Astrocyte (in vitro differentiated cells and primary cell): Measurements from ENCODE around the gene TBKBP1. TPM values are rescaled to one million over a fixed set of nuclear protein-coding genes. Genes with fewer than 3 reads are reported as not detected.

Source experiments
- DNase-seq: peaks from one replicate; pipeline ENCODE4 v3.0.0-alpha.2; 2010; ENCODE audit warnings: low read depth
- FAIRE-seq: peaks from 2 replicates; lab custom pipeline; 2011; peaks lifted over from hg19 to GRCh38; lab: Jason Lieb, UNC
- H2AFZ ChIP-seq: 2 replicates; pipeline ENCODE4 v1.6.0; 2012; ENCODE audit warnings: low read depth, low read length, inconsistent platforms
- H3K27ac ChIP-seq: 2 replicates; pipeline ENCODE4 v1.5.1; 2011; ENCODE audit warnings: low read depth, low read length, inconsistent platforms
- H3K27me3 ChIP-seq: 2 replicates; pipeline ENCODE4 v1.6.0; 2011; ENCODE audit warnings: low read length, inconsistent platforms; ENCODE audit not compliant: insufficient read depth
- H3K36me3 ChIP-seq: 2 replicates; pipeline ENCODE4 v1.5.1; 2011; ENCODE audit warnings: low read length, inconsistent platforms; ENCODE audit not compliant: insufficient read depth
- H3K4me1 ChIP-seq: 2 replicates; pipeline ENCODE4 v1.5.1; 2011; ENCODE audit warnings: low read length, inconsistent platforms; ENCODE audit not compliant: insufficient read depth
- H3K4me2 ChIP-seq: 2 replicates; pipeline ENCODE4 v1.6.0; 2012; ENCODE audit warnings: low read length, inconsistent platforms
- H3K4me3 ChIP-seq: 2 replicates; pipeline ENCODE4 v1.5.1; 2011; ENCODE audit warnings: low read depth, mild to moderate bottlenecking, low read length, inconsistent platforms; ENCODE audit not compliant: insufficient read depth
- H3K79me2 ChIP-seq: 2 replicates; pipeline ENCODE4 v1.6.0; 2012; ENCODE audit warnings: mild to moderate bottlenecking, low read length, inconsistent platforms; ENCODE audit not compliant: insufficient read depth
- H3K9ac ChIP-seq: 2 replicates; pipeline ENCODE4 v1.6.0; 2012; ENCODE audit warnings: mild to moderate bottlenecking, low read length, inconsistent platforms
- H3K9me3 ChIP-seq: 2 replicates; pipeline ENCODE4 v1.5.1; 2012; ENCODE audit warnings: low read depth, mild to moderate bottlenecking, low read length, inconsistent platforms; ENCODE audit not compliant: insufficient read depth
- H4K20me1 ChIP-seq: 2 replicates; pipeline ENCODE4 v1.6.0; 2012; ENCODE audit warnings: low read length, inconsistent platforms; ENCODE audit not compliant: insufficient read depth
- H3K27ac Mint-ChIP-seq: one replicate; pipeline ENCODE4 v1.8.0; 2021; ENCODE audit warnings: mild to moderate bottlenecking, mixed read lengths; ENCODE audit not compliant: unreplicated experiment
- H3K27me3 Mint-ChIP-seq: one replicate; pipeline ENCODE4 v1.8.0; 2021; ENCODE audit warnings: low read depth, mixed read lengths; ENCODE audit not compliant: unreplicated experiment
- H3K36me3 Mint-ChIP-seq: one replicate; pipeline ENCODE4 v1.8.0; 2021; ENCODE audit warnings: low read depth, mixed read lengths; ENCODE audit not compliant: unreplicated experiment
- H3K4me1 Mint-ChIP-seq: one replicate; pipeline ENCODE4 v1.8.0; 2021; ENCODE audit warnings: low read depth, mixed read lengths; ENCODE audit not compliant: unreplicated experiment
- H3K4me3 Mint-ChIP-seq: one replicate; pipeline ENCODE4 v1.8.0; 2021; ENCODE audit warnings: mild to moderate bottlenecking, moderate library complexity, mixed read lengths; ENCODE audit not compliant: unreplicated experiment
- H3K9me3 Mint-ChIP-seq: one replicate; pipeline ENCODE4 v1.8.0; 2021; ENCODE audit warnings: mild to moderate bottlenecking, mixed read lengths; ENCODE audit not compliant: unreplicated experiment
- CTCF ChIP-seq: IDR thresholded peaks from 2 replicates; pipeline ENCODE4 v1.5.1; 2011; ENCODE audit warnings: low read depth, mild to moderate bottlenecking, inconsistent platforms, low read length, moderate library complexity; ENCODE audit not compliant: insufficient read depth
- EZH2 ChIP-seq: IDR thresholded peaks from 2 replicates; pipeline ENCODE4 v1.6.1; 2012; ENCODE audit warnings: mild to moderate bottlenecking, low read length, inconsistent platforms; ENCODE audit not compliant: insufficient read depth
- total RNA-seq: library from RNA; stranded (reverse); gene quantifications from 2 replicates; pipeline ENCODE4 v1.2.1, GENCODE V29; 2021

Gene TBKBP1
- total RNA-seq, 1 donor from 2014 or later, result 26.7 TPM

GRCh38 chr17:47695429-47696376 is 1.7 kb downstream of the TBKBP1 start:
- FAIRE-seq, result no peak

GRCh38 chr17:47696717-47697642 is 3.0 kb downstream of the TBKBP1 start:
- TF ChIP-seq EZH2, result no peak
- TF ChIP-seq CTCF, result no peak
- Mint-ChIP-seq H3K27ac (no peak overlapping the region), H3K4me3 (peak overlapping the region; percentile 60), H3K36me3 (peaks cover 15% of the 10 kb centered on the region), H3K27me3 (no peaks in the 10 kb centered on the region), H3K4me1 (peaks cover 20% of the 10 kb centered on the region), H3K9me3 (no peaks in the 10 kb centered on the region)
- FAIRE-seq, result no peak
- no peak overlapping the region for H3K9ac ChIP-seq
- DNase-seq, result no peak
- H3K36me3 ChIP-seq, result no peaks in the 10 kb centered on the region
- no peaks in the 10 kb centered on the region for H3K79me2 ChIP-seq
- no peaks in the 10 kb centered on the region for H3K9me3 ChIP-seq
- no peak overlapping the region for H2AFZ ChIP-seq
- H3K4me3 ChIP-seq, result no peak overlapping the region
- H4K20me1 ChIP-seq, result peaks cover 46% of the 10 kb centered on the region
- peaks cover 12% of the 10 kb centered on the region for H3K4me1 ChIP-seq
- H3K4me2 ChIP-seq, result no peak overlapping the region
- no peak overlapping the region for H3K27ac ChIP-seq
- H3K27me3 ChIP-seq, result no peaks in the 10 kb centered on the region

More at GRCh38 chr17:47695429-47696376, 1.7 kb downstream of the TBKBP1 start:
- Mint-ChIP-seq H3K4me3 (peak overlapping the region; percentile 83), H3K27ac (peak overlapping the region; percentile 53), H3K36me3 (peaks cover 15% of the 10 kb centered on the region), H3K9me3 (no peaks in the 10 kb centered on the region), H3K4me1 (peaks cover 17% of the 10 kb centered on the region), H3K27me3 (no peaks in the 10 kb centered on the region)
- no peak overlapping the region for H3K27ac ChIP-seq
- H2AFZ ChIP-seq, result no peak overlapping the region
- H3K79me2 ChIP-seq, result no peaks in the 10 kb centered on the region
- peak overlapping the region; percentile 97 for H3K4me2 ChIP-seq
- peaks cover 37% of the 10 kb centered on the region for H4K20me1 ChIP-seq
- H3K9ac ChIP-seq, result peak overlapping the region; percentile 61
- DNase-seq, result no peak
- no peaks in the 10 kb centered on the region for H3K36me3 ChIP-seq
- no peaks in the 10 kb centered on the region for H3K27me3 ChIP-seq
- no peaks in the 10 kb centered on the region for H3K9me3 ChIP-seq
- peaks cover 12% of the 10 kb centered on the region for H3K4me1 ChIP-seq
- H3K4me3 ChIP-seq, result peak overlapping the region; percentile 62
- TF ChIP-seq EZH2 (no peak), CTCF (no peak)
